Transverse colon (tissue), 4 donors: ENCODE data around the gene SEC14L6. TPM values are rescaled to one million over a fixed set of nuclear protein-coding genes. Genes with fewer than 3 reads are reported as not detected.
A peak's percentile ranks its signal among the peaks of the same experiment; 100 is the strongest.

Experiments used
- DNase-seq: peaks from one replicate; pipeline ENCODE4 v3.0.0-alpha.2; 2019
- H3K27ac ChIP-seq, 4 donors: fragments of 200-600 bp; sonication (generic); 2 replicates each; pipeline ENCODE4 v1.5.1; 2016 to 2018; ENCODE audit warnings: inconsistent platforms in 4 of 4
- H3K27me3 ChIP-seq: fragments of 200-600 bp; sonication (generic); 2 replicates; pipeline ENCODE4 v1.5.1; 2017; ENCODE audit warnings: inconsistent platforms
- H3K36me3 ChIP-seq, 4 donors: fragments of 200-600 bp; sonication (generic); 2 replicates each; pipeline ENCODE4 v1.5.1; 2017 to 2019; ENCODE audit warnings: inconsistent platforms in 4 of 4
- H3K4me1 ChIP-seq, 4 donors: fragments of 200-600 bp; sonication (generic); 2 replicates each; pipeline ENCODE4 v1.5.1; 2017 to 2020; ENCODE audit warnings: inconsistent platforms in 4 of 4
- H3K4me3 ChIP-seq, 4 donors: fragments of 200-600 bp; sonication (generic); 1 replicate in 1 of 4; 2 replicates in 3 of 4; pipeline versions ENCODE4 v1.5.1 to v1.6.1; 2017 to 2019; ENCODE audit warnings: inconsistent platforms in 4 of 4
- H3K9me3 ChIP-seq, 2 donors: fragments of 200-600 bp; sonication (generic); 2 replicates each; pipeline ENCODE4 v1.5.1; 2017 to 2019; ENCODE audit warnings: inconsistent platforms in 2 of 2
- EP300 ChIP-seq: sonication (generic); formaldehyde crosslinking; IDR thresholded peaks from one replicate; pipeline ENCODE4 v1.6.1; 2017; ENCODE audit warnings: antibody characterized with exemption, low read depth
- POLR2A ChIP-seq: fragments of 450-650 bp; IDR thresholded peaks from one replicate; pipeline ENCODE4 v1.6.1; 2016; ENCODE audit warnings: antibody characterized with exemption, mild to moderate bottlenecking, moderate library complexity
- POLR2AphosphoS5 ChIP-seq, 3 donors: sonication (generic); formaldehyde crosslinking; IDR thresholded peaks; one replicate each; pipeline ENCODE4 v1.6.1; 2016; ENCODE audit warnings: antibody characterized with exemption in 3 of 3
- WGBS, 2 donors: methylation state at CpG; one replicate each; pipeline ENCODE4 v1.1.5; 2018; ENCODE audit warnings: low coverage in 1 of 2; 5-methylcytosine and 5-hydroxymethylcytosine counted together
- in situ Hi-C, 4 donors: fragments of 200-750 bp; cut with MboI; loops; one replicate each; pipeline versions ENCODE4 v1.15.0 to v1.15.1; 2017; ENCODE audit warnings: low sequenced_read_pairs in 3 of 4, low pct_ligation_motif_present in 1 of 4, low pct_unique_long_range_greater_than_20kb in 1 of 4
- intact Hi-C: fragments of 100-400 bp; cut with DNase I; formaldehyde crosslinking; loops from one replicate; pipeline ENCODE4 v1.15.1; 2023; ENCODE audit warnings: low total_unique reads
- total RNA-seq, 4 donors: library from RNA; depleted of rRNA; stranded (reverse); fragments of >200 nt; gene quantifications; one replicate each; pipeline ENCODE4 v1.1.0, GENCODE V29; 2016
- TF ChIP-seq, protein P1 (sequence below), 5 experiments: fragments of 200-600 bp in 3 of 5; fragments of 450-650 bp in 2 of 5; sonication (generic) in 3 of 5; IDR thresholded peaks; 1 replicate in 2 of 5; 2 replicates in 3 of 5; pipeline ENCODE4 v1.5.1; 2016 to 2017; ENCODE audit warnings: antibody characterized with exemption in 5 of 5, inconsistent platforms in 3 of 5, mild to moderate bottlenecking in 2 of 5, moderate library complexity in 1 of 5

Gene SEC14L6
- total RNA-seq, 4 donors from 2014 or later: 0.14 to 0.48 TPM; not detected in 2

DNA sequence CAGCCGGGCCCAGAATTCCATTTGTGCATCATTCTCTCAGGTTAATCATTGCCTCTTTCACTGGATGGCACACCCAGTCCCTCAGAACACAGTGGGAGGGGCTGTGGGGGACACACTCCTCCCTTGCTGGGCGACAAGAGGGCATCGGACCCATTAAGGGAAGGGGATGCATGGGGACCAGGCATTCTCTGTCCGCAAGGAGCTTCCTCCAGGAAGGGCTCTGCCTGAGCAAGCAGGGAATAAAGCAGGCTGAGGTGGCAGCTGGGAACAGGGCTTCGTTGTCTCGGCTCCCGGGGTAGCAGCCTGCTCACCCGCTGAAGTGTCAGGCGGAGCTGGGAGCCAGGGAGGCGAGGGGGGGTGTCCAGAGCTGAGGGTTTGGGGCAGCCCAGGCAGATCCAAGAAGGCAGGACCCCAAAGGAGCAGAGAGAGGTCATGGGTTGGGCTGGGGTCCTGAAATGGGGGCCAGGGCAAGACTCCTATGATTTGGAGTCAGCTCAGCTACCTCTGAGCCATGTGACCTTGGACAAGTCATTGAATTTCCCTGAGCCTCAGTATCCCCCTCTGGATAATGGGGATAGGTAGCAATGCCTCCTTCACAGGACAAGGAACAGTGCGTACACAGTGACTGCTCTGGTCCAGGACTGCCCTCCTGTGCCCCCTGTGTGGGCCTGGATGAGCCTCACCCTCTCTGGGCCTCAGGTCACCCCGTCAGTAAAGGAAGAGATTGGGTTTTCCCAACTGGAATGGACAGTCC is 26.5 kb upstream of the SEC14L6 start:
- intact Hi-C loops: no loop called here
- H3K4me1 ChIP-seq: peaks cover 3 to 41% (median 31%) of the 10 kb centered on the region in 4 donors
- H3K27ac ChIP-seq: peak overlapping the region; percentile 75 to 89 (median 85)
- 33% methylated on average over 12 of the region's 12 CpGs; no CpG with 5 or more reads in 1 of the 2 donors for WGBS, 2 donors
- H3K36me3 ChIP-seq: peaks cover 0 to 14% (median 6%) of the 10 kb centered on the region in 4 donors
- TF ChIP-seq POLR2AphosphoS5 (IDR thresholded peaks at IDR 0.05) (no peak), EP300 (no peak), POLR2A (no peak)
- TF ChIP-seq, protein P1, sequence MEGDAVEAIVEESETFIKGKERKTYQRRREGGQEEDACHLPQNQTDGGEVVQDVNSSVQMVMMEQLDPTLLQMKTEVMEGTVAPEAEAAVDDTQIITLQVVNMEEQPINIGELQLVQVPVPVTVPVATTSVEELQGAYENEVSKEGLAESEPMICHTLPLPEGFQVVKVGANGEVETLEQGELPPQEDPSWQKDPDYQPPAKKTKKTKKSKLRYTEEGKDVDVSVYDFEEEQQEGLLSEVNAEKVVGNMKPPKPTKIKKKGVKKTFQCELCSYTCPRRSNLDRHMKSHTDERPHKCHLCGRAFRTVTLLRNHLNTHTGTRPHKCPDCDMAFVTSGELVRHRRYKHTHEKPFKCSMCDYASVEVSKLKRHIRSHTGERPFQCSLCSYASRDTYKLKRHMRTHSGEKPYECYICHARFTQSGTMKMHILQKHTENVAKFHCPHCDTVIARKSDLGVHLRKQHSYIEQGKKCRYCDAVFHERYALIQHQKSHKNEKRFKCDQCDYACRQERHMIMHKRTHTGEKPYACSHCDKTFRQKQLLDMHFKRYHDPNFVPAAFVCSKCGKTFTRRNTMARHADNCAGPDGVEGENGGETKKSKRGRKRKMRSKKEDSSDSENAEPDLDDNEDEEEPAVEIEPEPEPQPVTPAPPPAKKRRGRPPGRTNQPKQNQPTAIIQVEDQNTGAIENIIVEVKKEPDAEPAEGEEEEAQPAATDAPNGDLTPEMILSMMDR (IDR thresholded peaks at IDR 0.05): no peak
- H3K4me3 ChIP-seq: no peak overlapping the region
- H3K9me3 ChIP-seq: no peaks in the 10 kb centered on the region
- no peaks in the 10 kb centered on the region for H3K27me3 ChIP-seq
- in situ Hi-C loops: no loop called here
- peak; percentile 66 for DNase-seq

DNA sequence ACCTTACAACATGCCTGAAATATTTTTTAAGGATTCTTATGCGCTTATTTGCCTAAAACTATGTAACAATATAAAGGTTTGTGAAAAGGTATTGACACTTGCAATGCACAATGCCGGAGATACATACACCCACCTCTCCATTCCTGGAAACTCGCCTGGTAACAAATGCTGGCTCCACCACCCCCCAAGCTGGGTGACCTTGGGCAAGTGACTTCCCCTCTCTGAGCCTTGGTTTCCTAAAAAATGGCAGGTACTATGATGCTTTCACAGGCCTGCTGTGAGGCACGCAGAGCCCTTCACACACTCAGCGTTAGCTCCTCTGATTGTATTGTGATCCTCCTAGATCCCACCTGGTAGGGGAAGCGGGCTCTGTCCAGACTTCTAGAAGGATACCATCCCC is 25.7 kb upstream of the SEC14L6 start:
- DNase-seq: no peak
- Histone ChIP-seq H3K27me3 (no peaks in the 10 kb centered on the region), H3K4me3 (no peak overlapping the region), H3K27ac (peak overlapping the region in 1 of 4 donors; percentile 84), H3K9me3 (no peaks in the 10 kb centered on the region), H3K36me3 (peaks cover 0 to 6% (median 3%) of the 10 kb centered on the region in 4 donors), H3K4me1 (peaks cover 3 to 41% (median 31%) of the 10 kb centered on the region in 4 donors)
- TF ChIP-seq EP300 (no peak), POLR2AphosphoS5 (IDR thresholded peaks at IDR 0.05) (no peak), POLR2A (no peak)
- TF ChIP-seq, protein P1 (IDR thresholded peaks at IDR 0.05): no peak
- in situ Hi-C loops: no loop called here
- intact Hi-C loops: no loop called here
- WGBS, 2 donors: 88 to 100% methylated on average over 2 to 6 of the region's 6 CpGs

DNA sequence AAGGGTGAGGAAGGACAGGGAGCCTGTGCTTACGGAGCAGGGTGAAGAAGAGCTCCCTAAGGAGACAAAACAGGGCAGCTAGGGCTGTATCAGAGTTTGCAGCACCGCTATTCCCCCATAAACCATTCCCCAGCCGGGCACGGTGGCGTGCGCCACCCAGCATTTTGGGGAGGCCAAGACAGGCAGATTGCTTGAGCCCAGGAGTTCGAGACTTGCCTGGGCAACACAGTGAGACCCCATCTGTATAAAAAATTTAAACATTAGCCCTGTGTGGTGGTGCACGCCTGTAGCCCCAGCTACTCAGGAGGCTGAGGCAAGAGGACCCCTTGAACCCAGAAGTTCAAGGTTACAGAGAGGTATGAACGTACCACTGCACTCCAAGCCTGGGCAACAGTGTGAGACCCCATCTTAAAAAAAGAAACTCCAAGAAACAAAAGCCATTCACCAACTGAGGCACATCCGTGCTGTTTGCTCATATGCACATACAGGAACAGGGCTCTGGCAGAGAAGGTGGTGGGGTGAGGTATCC is 23.2 kb upstream of the SEC14L6 start:
- in situ Hi-C loops: no loop called here

More for the DNA sequence above, 23.2 kb upstream of the SEC14L6 start:
- 87 to 100% methylated on average over 1 to 10 of the region's 10 CpGs for whole genome bisulfite sequencing, 2 donors
- Histone ChIP-seq H3K36me3 (no peaks in the 10 kb centered on the region), H3K27me3 (no peaks in the 10 kb centered on the region), H3K27ac (no peak overlapping the region), H3K4me3 (no peak overlapping the region), H3K9me3 (no peaks in the 10 kb centered on the region), H3K4me1 (peaks cover under 1 to 33% (median 22%) of the 10 kb centered on the region in 4 donors)
- DNase-seq: no peak
- intact Hi-C loops: loop anchor here (1.0 kb wide), 1 partner anchor 17 kb away; no protein-coding TSS in a partner anchor
- no peak for TF ChIP-seq POLR2A
- no peak for TF ChIP-seq EP300
- no peak for TF ChIP-seq POLR2AphosphoS5 (IDR thresholded peaks at IDR 0.05)
- TF ChIP-seq, protein P1 (IDR thresholded peaks at IDR 0.05): no peak
